ENCODE measurements around the gene ACAA1.

The ACAA1 gene

GRCh38 chr3:38154033-38154494 is 17.1 kb upstream of the ACAA1 start:
- peak overlapping the region; percentile 51 for H3K27ac ChIP-seq (ENCODE audit: low read depth, low read length)
- peaks cover 18% of the 10 kb centered on the region for H3K4me1 ChIP-seq (ENCODE audit: control insufficient read depth, insufficient read depth, low read length, unreplicated experiment)
- no peaks in the 10 kb centered on the region for H3K36me3 ChIP-seq (ENCODE audit: insufficient read depth, low read length)
- H2AFZ ChIP-seq (ENCODE audit: low read length, unreplicated experiment), result no peak overlapping the region
- no peaks in the 10 kb centered on the region for H3K79me2 ChIP-seq (ENCODE audit: control insufficient read depth, insufficient read depth, low read length, unreplicated experiment)
- H3K4me3 ChIP-seq (ENCODE audit: low read depth, low read length), result no peak overlapping the region
- no peaks in the 10 kb centered on the region for H3K27me3 ChIP-seq (ENCODE audit: insufficient read depth, low read length)

DNA sequence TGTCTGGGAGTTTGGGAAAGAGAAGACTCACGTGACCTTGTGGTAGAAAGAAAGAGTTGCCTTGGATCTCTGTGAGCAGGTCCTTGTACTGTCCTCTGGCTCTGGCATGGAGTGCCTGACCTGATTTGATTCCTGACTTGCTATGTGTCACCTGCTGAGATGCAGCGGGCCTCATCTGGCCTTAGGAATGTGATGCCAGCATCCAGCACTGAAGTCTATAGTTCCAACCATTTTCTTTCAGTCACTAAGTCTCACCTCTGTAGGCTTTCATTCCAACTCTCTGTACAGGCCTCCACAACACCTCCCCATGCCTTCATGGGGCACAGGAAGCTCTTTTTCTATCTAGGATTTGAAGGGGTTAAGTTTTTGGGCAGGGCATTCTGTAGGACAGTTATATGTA is 16.3 kb upstream of the ACAA1 start:
- no peaks in the 10 kb centered on the region for H3K27me3 ChIP-seq (ENCODE audit: insufficient read depth, low read length)
- no peak overlapping the region for H3K4me3 ChIP-seq (ENCODE audit: low read depth, low read length)
- peaks cover 18% of the 10 kb centered on the region for H3K4me1 ChIP-seq (ENCODE audit: control insufficient read depth, insufficient read depth, low read length, unreplicated experiment)
- no peak overlapping the region for H2AFZ ChIP-seq (ENCODE audit: low read length, unreplicated experiment)
- no peaks in the 10 kb centered on the region for H3K79me2 ChIP-seq (ENCODE audit: control insufficient read depth, insufficient read depth, low read length, unreplicated experiment)
- H3K27ac ChIP-seq (ENCODE audit: low read depth, low read length), result peak overlapping the region; percentile 40; the same call in 1 of the 2 replicates
- H3K36me3 ChIP-seq (ENCODE audit: insufficient read depth, low read length), result no peaks in the 10 kb centered on the region

GRCh38 chr3:38152609-38153008 is 15.7 kb upstream of the ACAA1 start:
- Histone ChIP-seq H3K27me3 (ENCODE audit: insufficient read depth, low read length) (no peaks in the 10 kb centered on the region), H3K4me1 (ENCODE audit: control insufficient read depth, insufficient read depth, low read length, unreplicated experiment) (peaks cover 18% of the 10 kb centered on the region), H3K79me2 (ENCODE audit: control insufficient read depth, insufficient read depth, low read length, unreplicated experiment) (no peaks in the 10 kb centered on the region)

GRCh38 chr3:38151667-38152265 is 14.8 kb upstream of the ACAA1 start:
- Histone ChIP-seq H3K27ac (ENCODE audit: low read depth, low read length) (peak overlapping the region; percentile 18; the same call in 1 of the 2 replicates), H3K27me3 (ENCODE audit: insufficient read depth, low read length) (no peaks in the 10 kb centered on the region), H3K36me3 (ENCODE audit: insufficient read depth, low read length) (no peaks in the 10 kb centered on the region), H3K4me3 (ENCODE audit: low read depth, low read length) (no peak overlapping the region), H3K79me2 (ENCODE audit: control insufficient read depth, insufficient read depth, low read length, unreplicated experiment) (no peaks in the 10 kb centered on the region), H2AFZ (ENCODE audit: low read length, unreplicated experiment) (no peak overlapping the region), H3K4me1 (ENCODE audit: control insufficient read depth, insufficient read depth, low read length, unreplicated experiment) (peaks cover 18% of the 10 kb centered on the region)

More at GRCh38 chr3:38152609-38153008, 15.7 kb upstream of the ACAA1 start:
- Histone ChIP-seq H3K4me3 (ENCODE audit: low read depth, low read length) (no peak overlapping the region), H2AFZ (ENCODE audit: low read length, unreplicated experiment) (no peak overlapping the region), H3K36me3 (ENCODE audit: insufficient read depth, low read length) (no peaks in the 10 kb centered on the region), H3K27ac (ENCODE audit: low read depth, low read length) (no peak overlapping the region)

DNA sequence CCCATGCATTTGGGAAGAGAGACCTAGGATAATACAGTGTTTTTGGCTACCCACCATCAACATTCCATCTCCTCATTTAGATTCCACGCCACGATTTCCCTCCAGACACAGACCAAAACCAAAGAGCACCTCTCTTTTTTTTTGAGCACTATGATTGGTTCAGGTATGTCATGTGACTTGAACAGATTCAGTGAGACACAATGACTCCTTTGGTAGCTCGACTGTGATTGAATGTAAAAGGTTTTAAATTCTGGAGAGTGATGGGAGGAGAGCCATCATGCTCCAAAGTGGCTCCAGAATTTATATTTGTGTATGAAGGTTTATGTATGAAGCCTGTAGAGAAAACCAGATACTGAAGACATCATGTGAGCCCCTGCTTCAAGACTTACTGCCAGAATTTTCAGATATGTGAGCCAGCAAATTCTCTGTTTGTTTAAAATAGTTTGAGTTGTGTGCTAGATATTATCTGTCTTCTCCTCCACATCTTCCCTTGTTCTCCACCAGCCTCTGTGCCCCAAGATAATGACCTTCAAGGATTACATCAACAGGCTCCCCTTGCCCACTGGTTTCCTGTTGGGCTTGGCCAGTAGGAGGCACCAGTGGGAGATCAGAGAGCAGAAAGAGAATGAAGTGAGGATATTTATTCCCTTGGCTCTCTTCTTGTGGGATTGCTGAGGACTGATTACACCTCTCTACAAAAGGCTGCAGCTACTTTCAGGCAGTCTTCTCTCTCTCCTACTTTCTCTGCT is 14.0 kb upstream of the ACAA1 start:
- no peaks in the 10 kb centered on the region for H3K36me3 ChIP-seq (ENCODE audit: insufficient read depth, low read length)
- no peaks in the 10 kb centered on the region for H3K79me2 ChIP-seq (ENCODE audit: control insufficient read depth, insufficient read depth, low read length, unreplicated experiment)
- no peaks in the 10 kb centered on the region for H3K27me3 ChIP-seq (ENCODE audit: insufficient read depth, low read length)
- H3K27ac ChIP-seq (ENCODE audit: low read depth, low read length), result no peak overlapping the region
- no peak overlapping the region for H3K4me3 ChIP-seq (ENCODE audit: low read depth, low read length)
- no peak overlapping the region for H2AFZ ChIP-seq (ENCODE audit: low read length, unreplicated experiment)
- peaks cover 18% of the 10 kb centered on the region for H3K4me1 ChIP-seq (ENCODE audit: control insufficient read depth, insufficient read depth, low read length, unreplicated experiment)

- Histone ChIP-seq H3K79me2 (ENCODE audit: control insufficient read depth, insufficient read depth, low read length, unreplicated experiment) (no peaks in the 10 kb centered on the region), H2AFZ (ENCODE audit: low read length, unreplicated experiment) (no peak overlapping the region), H3K4me1 (ENCODE audit: control insufficient read depth, insufficient read depth, low read length, unreplicated experiment) (peaks cover 16% of the 10 kb centered on the region), H3K27ac (ENCODE audit: low read depth, low read length) (no peak overlapping the region), H3K36me3 (ENCODE audit: insufficient read depth, low read length) (no peaks in the 10 kb centered on the region), H3K4me3 (ENCODE audit: low read depth, low read length) (no peak overlapping the region), H3K27me3 (ENCODE audit: insufficient read depth, low read length) (no peaks in the 10 kb centered on the region)
These were observed 12.8 kb upstream of the ACAA1 start for GRCh38 chr3:38149708-38150107.

GRCh38 chr3:38148311-38148882 is 11.5 kb upstream of the ACAA1 start:
- H3K4me3 ChIP-seq (ENCODE audit: low read depth, low read length), result no peak overlapping the region
- no peak overlapping the region for H2AFZ ChIP-seq (ENCODE audit: low read length, unreplicated experiment)
- no peaks in the 10 kb centered on the region for H3K79me2 ChIP-seq (ENCODE audit: control insufficient read depth, insufficient read depth, low read length, unreplicated experiment)
- no peak overlapping the region for H3K27ac ChIP-seq (ENCODE audit: low read depth, low read length)
- H3K27me3 ChIP-seq (ENCODE audit: insufficient read depth, low read length), result no peaks in the 10 kb centered on the region
- no peaks in the 10 kb centered on the region for H3K36me3 ChIP-seq (ENCODE audit: insufficient read depth, low read length)
- peaks cover 8% of the 10 kb centered on the region for H3K4me1 ChIP-seq (ENCODE audit: control insufficient read depth, insufficient read depth, low read length, unreplicated experiment)

DNA sequence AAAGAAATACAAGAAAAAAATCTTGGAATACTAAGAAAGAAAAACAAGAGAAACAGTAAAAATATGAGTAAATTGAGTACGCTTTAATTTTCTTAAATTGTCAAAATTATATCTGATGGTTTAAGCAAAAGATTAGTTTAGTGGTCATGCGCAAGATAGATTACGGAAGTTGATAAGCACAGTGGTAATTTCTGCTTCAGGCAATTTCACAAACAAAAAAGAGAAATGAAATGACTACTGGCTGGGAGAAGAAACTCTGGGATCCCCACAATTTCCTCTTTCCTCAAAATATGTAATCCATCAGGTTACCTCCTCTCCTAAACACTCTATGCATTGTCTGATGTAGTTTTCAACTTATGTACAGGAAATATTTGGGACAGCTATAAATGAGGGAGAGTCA is 10.5 kb upstream of the ACAA1 start:
- Histone ChIP-seq H2AFZ (ENCODE audit: low read length, unreplicated experiment) (no peak overlapping the region), H3K27me3 (ENCODE audit: insufficient read depth, low read length) (no peaks in the 10 kb centered on the region), H3K4me3 (ENCODE audit: low read depth, low read length) (no peak overlapping the region), H3K79me2 (ENCODE audit: control insufficient read depth, insufficient read depth, low read length, unreplicated experiment) (no peaks in the 10 kb centered on the region), H3K36me3 (ENCODE audit: insufficient read depth, low read length) (no peaks in the 10 kb centered on the region), H3K27ac (ENCODE audit: low read depth, low read length) (no peak overlapping the region), H3K4me1 (ENCODE audit: control insufficient read depth, insufficient read depth, low read length, unreplicated experiment) (peaks cover 8% of the 10 kb centered on the region)

- Histone ChIP-seq H3K4me1 (ENCODE audit: control insufficient read depth, insufficient read depth, low read length, unreplicated experiment) (peaks cover 3% of the 10 kb centered on the region), H2AFZ (ENCODE audit: low read length, unreplicated experiment) (no peak overlapping the region), H3K36me3 (ENCODE audit: insufficient read depth, low read length) (no peaks in the 10 kb centered on the region), H3K79me2 (ENCODE audit: control insufficient read depth, insufficient read depth, low read length, unreplicated experiment) (no peaks in the 10 kb centered on the region), H3K27me3 (ENCODE audit: insufficient read depth, low read length) (no peaks in the 10 kb centered on the region), H3K27ac (ENCODE audit: low read depth, low read length) (no peak overlapping the region), H3K4me3 (ENCODE audit: low read depth, low read length) (no peak overlapping the region)
These were observed 9.6 kb upstream of the ACAA1 start for GRCh38 chr3:38146504-38146903.

DNA sequence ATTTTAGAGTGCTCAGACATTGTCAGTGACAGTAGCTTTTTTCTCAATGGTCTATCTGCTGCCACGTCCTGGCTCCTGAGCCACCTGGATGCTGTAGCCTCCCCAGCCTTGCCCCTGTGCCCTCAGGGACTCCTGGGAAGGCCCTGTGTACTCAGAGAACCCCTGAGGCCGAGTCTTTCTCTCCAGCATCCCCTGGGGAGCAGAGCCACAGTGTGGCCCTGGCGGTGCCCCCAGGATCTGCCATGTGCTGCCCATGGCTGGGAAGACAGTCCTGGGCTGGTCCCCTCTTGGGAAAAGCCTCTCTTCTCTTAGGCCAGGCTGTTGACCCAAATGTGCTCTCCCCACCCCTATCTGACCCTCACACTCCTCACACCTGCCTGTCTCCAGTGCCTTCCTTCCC is 6.6 kb upstream of the ACAA1 start:
- no peaks in the 10 kb centered on the region for H3K36me3 ChIP-seq (ENCODE audit: insufficient read depth, low read length)
- peaks cover 22% of the 10 kb centered on the region for H3K79me2 ChIP-seq (ENCODE audit: control insufficient read depth, insufficient read depth, low read length, unreplicated experiment)
- no peak overlapping the region for H3K4me3 ChIP-seq (ENCODE audit: low read depth, low read length)
- H3K4me1 ChIP-seq (ENCODE audit: control insufficient read depth, insufficient read depth, low read length, unreplicated experiment), result peaks cover 12% of the 10 kb centered on the region
- no peak overlapping the region for H3K27ac ChIP-seq (ENCODE audit: low read depth, low read length)
- no peaks in the 10 kb centered on the region for H3K27me3 ChIP-seq (ENCODE audit: insufficient read depth, low read length)
- H2AFZ ChIP-seq (ENCODE audit: low read length, unreplicated experiment), result no peak overlapping the region

DNA sequence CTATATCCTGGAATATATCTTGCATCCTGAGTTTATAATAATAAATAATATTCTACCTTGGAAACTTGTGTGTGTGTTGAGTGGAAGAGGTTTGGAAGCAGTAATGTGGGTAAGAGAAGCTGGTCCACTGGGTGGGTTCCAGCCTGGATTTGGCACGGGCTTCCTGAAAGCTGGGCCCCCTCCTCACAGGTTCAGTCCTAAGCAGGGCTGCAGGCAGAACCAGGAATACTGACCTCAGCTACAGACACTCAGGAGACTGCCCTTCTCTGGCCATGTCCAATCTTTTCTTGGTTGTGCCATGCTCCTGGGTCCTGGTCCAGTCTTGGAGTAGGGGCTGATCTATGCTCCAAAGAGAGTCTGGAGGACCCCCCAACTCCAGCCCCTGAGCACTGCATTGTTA is 6.0 kb upstream of the ACAA1 start:
- H3K27me3 ChIP-seq (ENCODE audit: insufficient read depth, low read length), result no peaks in the 10 kb centered on the region
- no peaks in the 10 kb centered on the region for H3K36me3 ChIP-seq (ENCODE audit: insufficient read depth, low read length)
- H3K27ac ChIP-seq (ENCODE audit: low read depth, low read length), result no peak overlapping the region

More for the DNA sequence above, 6.0 kb upstream of the ACAA1 start:
- peaks cover 15% of the 10 kb centered on the region for H3K4me1 ChIP-seq (ENCODE audit: control insufficient read depth, insufficient read depth, low read length, unreplicated experiment)
- peaks cover 22% of the 10 kb centered on the region for H3K79me2 ChIP-seq (ENCODE audit: control insufficient read depth, insufficient read depth, low read length, unreplicated experiment)
- H3K4me3 ChIP-seq (ENCODE audit: low read depth, low read length), result no peak overlapping the region
- H2AFZ ChIP-seq (ENCODE audit: low read length, unreplicated experiment), result no peak overlapping the region
